Activated CD8-positive, alpha-beta T cell treated with anti-CD3 and anti-CD28 coated beads, Interleukin-2, amount 10 ng/mL, durations not matched to agents 7 days and 5 days (primary cell): Measurements from ENCODE around the gene RAB17. TPM values are rescaled to one million over a fixed set of nuclear protein-coding genes. Genes with fewer than 3 reads are reported as not detected.

Experiments
- ATAC-seq: fragments of 150-1000 bp; cut with Tn5 transposase; one replicate; pipeline ENCODE4 v1.10.0; 2021; ENCODE audit warnings: moderate library complexity
- CTCF ChIA-PET: fragments of 350-600 bp; sonication (Branson Sonifier 250); formaldehyde crosslinking; loops from one replicate; lab custom pipeline; 2021; ENCODE audit warnings: antibody characterized with exemption; lab: Charles Lee
- POLR2A ChIA-PET: fragments of 350-600 bp; sonication (Branson Sonifier 250); formaldehyde crosslinking; loops from one replicate; lab custom pipeline; 2021; ENCODE audit warnings: antibody characterized with exemption; lab: Charles Lee
- DNase-seq: peaks from one replicate; pipeline ENCODE4 v3.0.0-alpha.2; 2020
- H3K27ac Mint-ChIP-seq: one replicate; pipeline ENCODE4 v1.8.0; 2021; ENCODE audit warnings: mild to moderate bottlenecking, mixed read lengths
- H3K27me3 Mint-ChIP-seq: one replicate; pipeline ENCODE4 v1.8.0; 2021; ENCODE audit warnings: low read depth, mixed read lengths
- H3K36me3 Mint-ChIP-seq: one replicate; pipeline ENCODE4 v1.8.0; 2021; ENCODE audit warnings: low read depth, mixed read lengths
- H3K4me1 Mint-ChIP-seq: one replicate; pipeline ENCODE4 v1.8.0; 2021; ENCODE audit warnings: low read depth, mixed read lengths
- H3K4me3 Mint-ChIP-seq: one replicate; pipeline ENCODE4 v1.8.0; 2021; ENCODE audit warnings: mild to moderate bottlenecking, mixed read lengths
- H3K9me3 Mint-ChIP-seq: one replicate; pipeline ENCODE4 v1.8.0; 2022; ENCODE audit warnings: mixed read lengths; ENCODE audit not compliant: insufficient read depth
- total RNA-seq, 2 experiments: library from RNA; stranded (reverse); gene quantifications; one replicate each; pipeline ENCODE4 v1.2.3, GENCODE V29; 2021

RAB17 gene
- total RNA-seq, 2 experiments from 2014 or later = 0.16 to 0.61 TPM

- POLR2A ChIA-PET = no interaction called here
- no peak for ATAC-seq
Measured at GRCh38 chr2:237525559-237526157, 64.9 kb downstream of the RAB17 start.

DNA sequence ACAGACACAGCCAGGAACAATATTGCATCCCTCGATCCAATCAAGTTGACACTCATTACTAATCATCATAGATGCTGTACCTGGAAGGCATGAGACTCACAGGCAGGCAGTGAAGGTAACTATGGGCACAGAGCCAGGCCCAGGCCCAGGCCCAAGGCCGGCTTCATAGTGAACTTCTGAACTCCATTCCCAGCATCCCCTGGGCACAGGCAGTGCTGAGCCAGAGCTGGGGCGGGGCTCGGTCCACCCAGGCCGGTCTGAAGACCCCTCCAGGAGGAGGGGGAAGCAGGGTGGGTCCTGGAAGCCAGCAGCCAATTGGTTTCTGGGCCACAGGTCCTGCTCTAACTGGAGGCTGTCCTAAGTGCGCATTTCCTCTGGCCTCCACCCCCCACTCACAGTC is 65.9 kb downstream of the RAB17 start:
- Mint-ChIP-seq H3K36me3 (no peaks in the 10 kb centered on the region), H3K27ac (no peak overlapping the region), H3K9me3 (no peaks in the 10 kb centered on the region), H3K4me1 (no peaks in the 10 kb centered on the region), H3K27me3 (no peaks in the 10 kb centered on the region), H3K4me3 (no peak overlapping the region)
- no peak for DNase-seq
- POLR2A ChIA-PET = no interaction called here
- ATAC-seq = no peak
- CTCF ChIA-PET = no interaction called here

More at GRCh38 chr2:237525559-237526157, 64.9 kb downstream of the RAB17 start:
- H3K27ac Mint-ChIP-seq = no peak overlapping the region
- H3K4me1 Mint-ChIP-seq = no peaks in the 10 kb centered on the region
- DNase-seq = no peak
- no peaks in the 10 kb centered on the region for H3K9me3 Mint-ChIP-seq
- H3K36me3 Mint-ChIP-seq = no peaks in the 10 kb centered on the region
- no peak overlapping the region for H3K4me3 Mint-ChIP-seq
- CTCF ChIA-PET = no interaction called here
- no peaks in the 10 kb centered on the region for H3K27me3 Mint-ChIP-seq

Other genes with a start within 250 kb of the RAB17 start
- gene COL6A3, start 176.6 kb downstream of the RAB17 start, total RNA-seq = under 1 TPM; 0.03 to 0.10 TPM
- not detected for gene MLPH, start 103.5 kb downstream of the RAB17 start, total RNA-seq
- gene PRLH, start 24.2 kb downstream of the RAB17 start, total RNA-seq = not detected
- gene LRRFIP1, start 36.9 kb upstream of the RAB17 start, total RNA-seq = 100 to 1,000 TPM; 189 to 207 TPM
- gene RBM44, start 208.0 kb upstream of the RAB17 start, total RNA-seq = under 1 TPM; 0.37 to 0.73 TPM